HG03045 (cell line): ENCODE results near the gene TMEM120B.
"Not testable (repeated sequence)": the region's sequence is repeated elsewhere in the genome, so short reads cannot be mapped to it uniquely, and the experiment has no call there.

ENCODE experiments used
- ATAC-seq: cut with Tn5 transposase; IDR thresholded peaks from one replicate; pipeline ENCODE4 v1.9.1; 2021; ENCODE audit warnings: mild to moderate bottlenecking, moderate library complexity; ENCODE audit not compliant: unreplicated experiment

The TMEM120B gene

DNA sequence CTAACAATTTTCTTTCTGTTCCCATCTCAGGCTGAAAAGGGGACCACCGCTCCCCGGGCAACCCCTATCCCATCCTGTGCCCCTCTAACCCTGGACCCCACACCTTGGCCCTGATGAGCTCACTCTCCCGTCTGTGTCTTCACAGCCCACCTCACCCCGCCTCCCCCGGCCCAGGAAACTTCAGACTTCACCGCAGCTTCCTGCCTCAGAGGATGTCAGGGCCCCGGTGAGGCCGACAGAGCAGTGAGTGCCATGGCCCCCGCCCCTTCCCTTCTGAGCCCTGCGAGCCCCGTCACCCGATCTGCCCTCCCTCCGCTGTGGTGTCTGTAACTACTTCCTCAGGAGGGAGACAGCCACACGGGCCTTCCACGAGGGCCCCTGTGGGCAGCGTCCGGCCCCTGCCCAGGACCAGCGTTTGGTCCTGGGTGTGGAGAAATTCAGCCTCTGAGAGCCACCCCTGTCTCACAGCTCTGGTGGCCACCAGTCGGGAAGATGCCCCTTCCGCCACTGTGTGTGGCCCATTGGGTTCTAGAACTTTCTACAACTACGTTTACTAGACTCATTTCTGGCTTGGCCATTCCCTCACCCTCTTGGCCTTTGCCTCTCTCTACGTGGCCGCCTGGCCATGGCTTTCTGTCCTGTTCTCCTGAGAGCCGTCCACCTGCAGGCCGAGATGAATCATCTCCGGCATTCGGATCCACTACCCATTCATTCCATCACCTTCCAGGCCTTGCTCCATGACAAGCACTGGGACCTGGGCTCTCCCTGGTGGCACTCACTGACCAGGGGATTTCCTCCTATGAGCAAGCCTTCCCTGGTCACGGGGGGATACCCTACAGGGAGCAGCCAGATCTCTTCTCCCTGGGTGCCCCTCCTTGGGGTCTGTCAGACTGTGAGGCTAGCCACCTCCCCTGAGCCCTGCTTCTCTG lies 77.5 kb downstream of the TMEM120B start:
- peak; percentile 20 for ATAC-seq

DNA sequence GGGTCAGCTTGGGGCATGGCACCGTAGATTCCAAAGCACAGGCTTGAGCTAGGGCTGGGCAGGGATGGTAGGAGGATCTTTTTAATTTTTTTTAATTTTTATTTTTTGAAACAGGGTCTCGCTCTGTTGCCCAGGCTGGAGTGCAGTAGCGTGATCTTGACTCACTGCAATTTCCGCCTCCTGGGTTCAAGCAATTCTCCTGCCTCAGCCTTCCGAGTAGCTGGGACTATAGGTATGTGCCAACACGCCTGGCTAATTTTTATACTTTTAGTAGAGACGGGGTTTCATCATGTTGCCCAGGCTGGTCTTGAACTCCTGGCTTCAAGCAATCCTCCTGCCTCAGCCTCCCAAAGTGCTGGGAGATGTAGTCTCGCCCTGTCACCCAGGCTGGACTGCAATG lies 78.2 kb downstream of the TMEM120B start:
- ATAC-seq: not testable (repeated sequence)

DNA sequence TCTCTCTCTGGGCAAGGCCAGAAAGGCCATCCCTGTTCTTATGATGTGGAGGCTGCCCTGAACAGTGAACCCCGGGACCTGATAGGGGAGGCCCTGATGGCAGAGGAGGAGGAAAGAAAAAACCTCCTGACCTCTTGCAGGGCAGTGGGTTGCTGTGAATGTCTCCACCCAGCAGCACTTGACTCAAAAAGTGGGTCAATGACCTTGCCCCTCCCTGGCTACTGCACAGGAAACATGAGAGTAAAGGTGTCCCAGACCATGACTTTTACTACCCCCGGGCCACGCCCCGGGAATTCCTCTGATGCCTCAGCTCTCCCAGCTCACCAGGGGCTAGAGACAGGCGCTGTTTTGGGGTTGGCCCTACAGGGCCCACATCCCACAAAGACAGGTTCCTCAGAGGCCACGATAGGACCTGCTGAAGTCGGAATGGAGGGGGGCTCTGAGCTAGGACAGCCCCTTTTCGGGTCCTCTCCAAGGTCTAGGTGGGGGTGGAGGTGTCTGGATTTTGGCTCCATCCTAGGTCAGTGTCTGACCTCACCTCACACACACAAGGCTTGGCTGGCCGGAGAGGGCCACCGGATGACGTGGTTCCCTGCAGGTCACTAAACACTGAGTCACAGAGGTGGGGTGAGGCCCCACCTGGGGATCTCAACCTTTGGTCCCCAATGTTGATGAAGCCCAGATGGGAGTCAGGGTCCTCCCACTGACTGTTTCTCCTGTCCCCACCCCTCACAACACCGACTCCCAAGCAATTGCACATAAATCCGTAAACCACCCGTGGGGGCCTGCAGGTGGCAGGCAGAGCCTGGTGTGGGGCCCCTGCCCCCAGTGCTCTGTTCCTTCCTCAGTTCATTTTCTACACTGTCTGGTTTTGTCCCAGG lies 79.4 kb downstream of the TMEM120B start:
- ATAC-seq: no peak

DNA sequence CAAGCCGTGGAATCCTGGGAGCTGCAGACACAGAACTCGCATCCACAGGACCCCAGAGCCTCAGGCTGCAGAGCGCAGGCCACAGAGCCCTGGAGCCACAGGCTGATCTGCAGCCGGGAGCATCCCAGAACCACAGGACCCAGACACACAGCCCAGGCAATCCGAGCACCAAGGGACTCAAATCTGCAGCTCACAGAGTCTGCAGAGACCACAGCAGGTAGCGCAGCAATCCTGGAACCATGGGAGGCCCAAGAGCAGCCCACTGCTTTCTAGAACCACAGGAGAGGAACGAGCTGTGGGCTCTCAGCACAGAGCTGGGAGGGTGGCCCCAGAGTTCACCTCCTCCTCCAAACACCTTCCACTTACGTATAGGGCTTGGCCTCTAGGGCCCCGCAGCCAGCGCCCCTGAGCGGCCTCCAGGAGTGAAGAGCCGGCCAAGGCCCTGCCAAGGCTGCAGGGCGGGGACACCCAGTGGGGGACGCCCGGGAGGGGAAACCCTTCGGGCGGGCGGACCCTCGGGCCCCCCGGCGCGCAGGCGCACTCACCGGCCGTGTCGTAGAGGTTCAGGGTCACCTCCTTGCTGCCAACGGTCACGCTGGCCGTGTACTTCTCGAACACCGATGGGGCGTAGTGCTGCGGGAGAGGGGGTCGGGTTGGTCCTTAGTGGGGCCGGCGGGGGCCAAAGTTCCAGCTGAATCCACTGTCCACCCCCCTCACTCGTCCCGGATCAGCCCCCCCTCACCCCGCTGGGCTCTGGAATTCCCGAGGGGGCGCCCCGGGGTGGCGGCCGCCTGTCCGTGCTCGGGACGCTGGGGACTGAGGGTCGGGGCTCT lies 80.3 kb downstream of the TMEM120B start:
- ATAC-seq: no peak

DNA sequence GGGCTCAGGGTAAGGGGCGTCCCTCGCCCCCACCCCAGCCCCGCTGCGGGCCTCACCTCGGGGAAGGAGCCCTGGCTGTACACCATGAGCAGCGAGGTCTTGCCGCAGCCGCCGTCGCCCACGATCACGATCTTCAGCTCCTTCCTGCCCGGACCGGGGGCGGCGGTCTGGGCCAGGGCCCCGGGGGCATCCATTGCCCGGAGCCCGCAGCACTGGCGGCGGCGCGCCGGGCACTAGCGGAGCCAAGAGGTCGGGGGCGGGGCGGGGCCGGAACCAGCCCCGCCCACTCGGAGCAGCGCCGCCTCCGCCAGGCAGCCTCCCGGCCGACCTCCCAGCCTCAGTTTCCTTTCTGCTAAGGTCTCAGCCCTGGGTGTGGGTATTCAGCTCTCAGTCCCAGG lies 80.9 kb downstream of the TMEM120B start, which contains the start of gene RHOF:
Gene RHOF, minus strand, starts transcription at position 249 of the 398 bp plus-strand sequence. Its CDS starts 55 bp downstream, at position 194.
- peak; percentile 26 for ATAC-seq

DNA sequence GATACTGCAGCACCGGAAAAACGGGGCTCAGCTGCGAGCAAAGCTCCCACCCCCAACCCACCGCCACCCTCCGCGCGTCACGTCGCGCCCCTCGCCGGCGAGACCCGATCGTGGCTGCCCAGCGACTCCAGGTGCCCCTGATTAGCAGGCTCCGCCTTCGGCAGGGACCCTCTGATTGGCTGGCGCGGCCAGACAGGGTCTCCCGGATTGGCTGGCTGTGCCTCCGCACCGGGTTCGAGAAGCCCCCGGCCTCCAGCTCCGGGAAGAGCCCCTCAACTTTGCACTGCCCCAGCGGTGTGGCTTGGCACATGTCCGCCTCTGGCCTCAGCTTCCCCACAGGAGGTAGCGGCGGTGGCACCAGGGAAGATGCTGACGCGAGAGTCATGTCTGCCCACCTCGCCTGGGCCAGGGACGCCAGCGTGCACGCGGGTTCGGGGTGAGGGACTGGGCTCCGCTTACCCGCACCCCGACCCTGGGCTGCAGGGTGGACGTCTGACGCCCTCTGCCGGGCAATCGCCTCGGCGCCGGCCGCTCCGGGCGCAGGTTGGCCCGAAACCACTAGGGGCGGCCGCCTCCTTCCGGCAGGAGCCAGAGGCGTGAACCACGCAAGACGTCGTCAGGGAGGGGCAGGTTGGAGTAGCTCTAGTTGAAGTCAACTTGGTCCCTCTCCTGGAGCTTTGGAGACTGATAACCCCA lies 81.4 kb downstream of the TMEM120B start:
- peak; percentile 49 for ATAC-seq

DNA sequence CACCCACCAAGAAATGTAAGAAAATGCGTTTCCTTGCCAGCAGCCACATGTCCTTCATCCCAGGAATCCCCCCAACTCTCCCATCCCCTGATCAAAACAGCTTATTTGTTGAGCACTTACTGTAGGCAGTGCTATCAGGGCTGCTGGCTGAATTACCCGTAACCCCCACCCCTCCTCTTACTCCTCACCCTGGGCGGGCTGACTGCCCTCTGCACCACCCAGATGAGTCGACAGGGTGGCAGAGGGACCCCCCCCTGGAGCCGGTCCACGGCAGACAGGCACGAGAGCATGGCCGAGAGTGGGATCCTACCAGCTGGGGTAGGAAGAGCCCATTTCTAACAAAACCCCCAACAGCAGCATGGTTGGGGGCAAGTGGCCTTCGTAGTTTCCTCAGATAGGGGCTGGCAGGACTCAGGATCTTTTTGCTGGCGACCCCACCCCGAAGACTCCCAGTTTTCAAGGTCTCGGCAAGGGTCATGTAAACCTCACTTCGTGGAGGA lies 82.0 kb downstream of the TMEM120B start:
- ATAC-seq: no peak

DNA sequence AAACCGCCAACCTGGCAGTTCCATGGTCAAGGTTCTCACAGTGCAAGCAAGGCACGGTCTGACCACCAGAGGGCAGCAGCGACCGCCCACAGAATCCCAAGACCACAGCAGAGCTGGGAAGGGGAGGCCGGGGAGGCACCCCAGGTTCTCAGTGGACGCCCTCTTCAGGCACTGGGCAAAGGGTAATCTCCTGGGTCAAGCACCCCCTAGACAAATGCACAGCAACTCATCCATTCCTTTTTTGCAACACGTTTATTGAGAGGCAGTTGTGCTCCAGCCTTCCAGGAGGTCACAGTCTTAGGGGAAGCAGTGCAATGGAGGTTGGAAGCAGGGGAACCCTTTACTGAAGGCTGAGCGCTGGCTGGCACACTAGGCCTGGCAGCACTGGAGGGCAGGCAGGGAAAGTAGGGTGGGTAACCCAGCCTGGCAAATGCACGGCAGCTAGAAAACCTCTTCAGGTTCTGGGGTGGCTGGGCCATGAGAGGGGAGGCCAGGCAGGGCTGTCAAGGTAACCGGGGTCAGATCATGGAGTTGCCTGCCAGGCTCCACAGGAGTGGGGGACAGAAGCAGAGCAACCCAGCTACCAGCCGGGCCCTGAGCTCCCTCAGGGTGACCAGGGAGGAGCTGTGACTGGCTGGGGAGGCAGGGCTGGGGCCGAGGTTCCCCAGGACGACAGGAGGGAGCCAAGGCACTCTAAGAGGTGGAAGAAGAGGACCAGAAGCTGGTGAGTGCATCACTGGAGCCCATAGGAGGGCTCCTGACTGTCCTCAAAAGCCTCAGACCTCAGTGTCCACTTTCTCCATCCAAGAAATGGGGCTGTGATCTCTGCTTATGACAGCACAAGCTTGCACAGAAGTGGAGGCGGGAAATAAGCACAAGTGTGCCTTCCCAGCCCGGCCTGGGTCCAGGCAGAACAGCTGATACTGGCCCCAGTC lies 82.7 kb downstream of the TMEM120B start:
- no peak for ATAC-seq

DNA sequence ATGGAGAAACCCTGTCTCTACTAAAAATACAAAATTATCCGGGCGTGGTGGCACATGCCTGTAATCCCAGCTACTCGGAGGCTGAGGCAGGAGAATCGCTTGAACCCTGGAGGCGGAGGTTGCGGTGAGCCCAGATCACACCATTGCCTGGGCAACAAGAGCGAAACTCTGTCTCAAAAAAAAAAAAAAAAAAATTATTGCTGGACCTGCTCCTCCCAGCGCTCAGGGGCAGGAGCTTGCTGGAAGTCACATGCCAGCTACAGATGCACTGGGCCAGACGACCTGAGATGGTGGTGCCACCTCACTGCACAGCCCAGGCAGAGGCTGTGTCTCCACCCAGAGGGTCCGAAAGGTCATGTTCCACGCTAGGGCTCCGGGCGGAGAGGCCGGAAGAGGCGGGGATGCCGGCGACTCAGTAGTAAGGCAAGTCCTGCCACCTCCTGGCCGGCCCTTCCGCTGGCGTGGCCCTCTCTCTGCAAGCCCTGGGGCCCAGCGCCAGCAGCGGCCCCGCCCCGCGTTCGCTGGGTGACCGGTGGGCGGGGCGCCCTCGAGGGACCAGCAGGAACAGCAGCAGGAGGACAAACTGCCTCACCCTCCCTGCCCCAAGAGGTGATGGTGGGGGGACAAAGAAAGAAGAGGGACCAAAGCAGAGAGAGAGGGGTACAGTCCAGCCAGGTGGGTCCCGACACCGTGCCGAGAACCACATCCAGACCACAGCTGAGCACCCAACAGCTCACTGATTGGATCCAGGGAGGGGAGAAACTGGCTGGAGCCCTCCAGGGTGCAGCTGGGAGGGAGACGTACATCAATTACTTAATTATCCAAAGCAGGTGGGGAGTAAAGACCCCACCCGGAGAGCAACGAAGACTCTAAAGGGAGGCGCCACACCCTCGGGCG lies 84.6 kb downstream of the TMEM120B start:
- ATAC-seq: no peak

DNA sequence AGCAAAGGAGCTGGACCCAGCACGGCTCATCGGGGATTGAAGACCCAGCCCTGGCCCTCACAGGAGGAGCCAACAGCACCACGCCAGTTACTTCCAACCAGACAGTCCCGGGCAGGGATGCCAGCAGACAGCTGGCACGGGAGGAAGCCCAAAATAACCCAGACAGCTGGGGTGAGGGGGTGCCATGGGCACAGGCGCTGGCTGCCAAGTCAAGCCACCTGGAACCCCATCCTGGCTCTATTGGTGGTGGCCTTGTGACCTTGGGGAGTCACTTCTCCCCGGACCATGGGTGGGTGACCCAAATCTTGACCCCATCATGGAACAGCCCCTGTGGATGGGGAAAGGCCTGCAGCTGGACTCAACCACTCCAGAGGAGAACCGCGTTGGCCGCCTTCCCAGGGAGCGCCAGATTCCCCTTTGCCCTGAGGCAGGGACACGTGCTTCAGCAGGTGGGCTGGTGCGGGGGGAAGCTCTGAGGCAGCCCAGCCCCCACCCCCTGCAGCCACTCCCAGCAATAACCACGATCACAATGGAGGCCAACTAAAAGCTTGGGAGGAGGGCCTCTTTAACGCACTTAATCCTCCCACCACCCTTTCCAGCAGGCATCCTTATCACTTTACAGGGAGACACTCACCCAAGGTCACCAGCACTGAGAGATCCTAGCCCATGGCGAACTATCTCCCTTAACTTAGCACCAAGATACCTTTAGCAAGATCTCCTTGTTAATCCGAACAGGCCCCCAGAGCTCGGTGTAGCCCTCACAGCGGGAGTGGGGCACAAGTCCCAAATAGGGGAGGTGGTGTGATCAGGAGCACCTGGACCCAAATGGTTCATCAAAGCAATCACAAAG lies 85.6 kb downstream of the TMEM120B start:
- no peak for ATAC-seq

DNA sequence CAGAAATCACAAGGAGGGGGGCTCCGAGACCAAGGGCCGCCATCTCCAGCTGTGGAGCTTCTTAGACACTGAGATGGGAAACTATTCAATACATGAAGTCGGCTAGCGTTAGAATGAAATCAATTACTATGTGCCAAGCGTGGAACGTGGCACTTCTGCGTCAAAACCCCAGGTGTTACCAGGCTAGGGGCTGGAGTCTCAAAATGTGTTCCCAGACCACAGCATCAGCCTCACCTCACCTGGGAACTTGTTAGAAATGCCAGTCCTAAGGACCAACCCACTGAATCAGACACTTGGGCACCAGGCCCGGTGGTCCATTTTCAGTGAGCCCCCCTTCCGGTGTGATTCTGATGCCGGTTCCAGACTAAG lies 86.2 kb downstream of the TMEM120B start:
- no peak for ATAC-seq

DNA sequence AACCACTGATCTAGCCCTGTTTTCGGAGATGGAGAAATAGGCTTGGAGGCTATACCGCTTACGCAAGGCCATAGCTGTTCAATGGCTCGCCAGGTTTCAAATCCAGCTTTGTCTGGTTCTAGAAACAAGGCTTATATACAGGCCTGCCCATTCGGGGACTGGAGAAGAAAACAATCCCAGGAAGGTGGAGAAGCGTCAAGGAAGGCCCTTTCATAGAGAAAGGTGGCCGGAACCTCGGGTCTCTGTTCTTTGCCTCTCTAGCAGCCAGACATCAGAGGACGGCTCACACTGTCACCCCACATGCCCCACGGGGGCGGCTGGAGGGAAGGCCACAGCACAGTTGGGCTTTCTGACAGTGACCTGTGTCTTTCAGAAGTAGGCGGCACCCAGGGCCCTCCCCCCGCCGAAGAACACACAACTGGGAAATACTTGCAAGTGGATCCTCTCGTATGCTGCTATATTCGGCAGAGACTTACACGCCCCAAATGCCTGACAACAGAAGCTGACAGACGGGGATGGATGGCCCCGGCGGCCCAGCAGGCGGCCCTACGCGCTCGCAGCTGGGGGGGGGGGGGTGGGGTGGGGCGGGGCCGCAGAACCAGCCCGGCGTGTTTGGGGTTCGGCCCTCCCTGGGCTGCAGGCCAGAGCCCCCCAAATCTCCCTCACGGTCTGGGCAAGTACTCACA lies 86.7 kb downstream of the TMEM120B start:
- no peak for ATAC-seq

DNA sequence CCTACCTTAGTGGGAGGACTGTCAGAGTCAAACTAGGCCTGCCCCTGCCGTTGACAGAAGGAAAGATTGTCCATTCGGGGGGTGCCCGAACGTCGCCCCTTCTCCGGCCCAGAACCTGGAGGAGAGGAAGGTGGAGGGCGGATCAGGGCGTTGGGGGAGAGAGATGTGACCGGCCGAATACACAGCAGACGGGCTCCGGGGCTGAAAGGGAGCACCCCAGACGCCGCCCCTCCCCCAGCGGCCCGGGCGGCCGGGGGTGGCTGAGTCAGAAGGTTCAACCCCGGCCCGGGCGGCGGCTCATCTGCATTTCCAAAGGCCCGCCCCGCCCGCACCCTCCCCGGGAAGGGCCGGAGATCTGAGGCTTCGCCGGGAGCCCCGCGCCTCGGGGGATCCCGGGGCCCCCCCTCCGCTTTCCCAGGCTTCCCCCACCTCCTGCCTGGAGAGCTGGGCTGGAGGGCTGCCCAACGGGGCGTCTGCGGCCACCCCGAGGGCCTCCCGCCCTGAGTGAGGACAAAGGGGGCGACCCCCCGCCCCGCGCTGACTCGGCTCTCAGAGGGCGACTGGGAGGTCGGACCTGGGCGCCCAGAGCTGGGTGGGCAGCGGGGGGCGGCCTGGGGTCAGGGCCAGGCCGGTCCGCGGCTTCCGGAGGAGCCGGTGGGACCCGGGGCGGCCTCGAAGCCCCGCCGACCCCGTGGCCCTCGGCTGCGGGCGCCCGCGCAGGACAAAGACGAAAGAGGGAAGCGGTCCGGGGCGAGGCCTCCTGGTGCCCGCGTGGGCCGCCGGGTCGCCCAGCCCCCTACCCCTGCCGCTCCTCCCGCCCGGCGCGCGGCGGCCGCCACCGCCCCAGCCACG lies 87.5 kb downstream of the TMEM120B start:
- ATAC-seq: peak; percentile 30

DNA sequence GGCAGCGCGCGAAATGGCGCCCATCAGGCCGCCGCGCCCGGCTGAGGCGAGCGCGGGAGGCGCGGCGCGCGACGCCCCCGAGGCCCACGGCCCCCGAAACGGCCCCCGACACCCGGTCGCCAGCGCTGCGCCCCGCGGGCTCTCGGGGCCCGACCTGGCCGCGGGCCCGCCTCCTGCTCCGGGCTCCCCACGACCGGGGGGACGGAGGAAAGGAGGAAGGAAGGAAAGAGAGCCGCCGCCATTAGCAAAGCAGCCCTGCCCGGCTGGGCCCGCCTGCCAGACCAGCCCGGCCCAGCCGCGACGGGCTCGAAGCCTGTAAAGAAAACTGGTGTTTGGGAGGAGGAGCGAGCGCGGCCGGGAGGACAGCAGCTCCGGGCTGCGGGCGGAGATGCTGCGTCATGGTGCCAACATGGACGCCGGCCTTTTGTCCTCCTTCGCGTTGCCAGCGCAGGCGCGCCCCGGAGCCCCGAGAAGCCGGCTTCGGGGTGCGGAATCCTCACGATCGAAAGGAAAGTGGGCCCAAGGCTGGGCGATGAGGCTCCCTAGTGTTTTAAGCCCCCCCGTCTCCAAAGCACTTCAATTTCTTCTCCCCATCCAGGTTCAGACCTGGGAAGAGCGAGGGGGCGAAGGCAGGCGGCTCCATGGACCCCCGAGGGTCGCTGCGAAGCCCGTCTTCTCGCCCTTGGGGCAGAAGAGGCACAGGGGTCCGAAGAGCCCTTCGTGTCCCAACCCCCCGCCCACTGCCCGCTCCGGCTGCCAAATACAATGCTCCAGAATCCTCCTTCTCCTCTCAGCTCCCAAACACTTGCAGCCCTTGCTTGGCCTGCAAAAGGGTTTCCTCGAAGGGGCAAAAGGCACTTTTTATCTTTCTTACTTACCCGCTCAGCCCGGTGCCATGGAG lies 88.4 kb downstream of the TMEM120B start:
- ATAC-seq: peak; percentile 2
